ENCODE data around the gene PPIF. TPM values are rescaled to one million over a fixed set of nuclear protein-coding genes. Genes with fewer than 3 reads are reported as not detected.
"Not testable (repeated sequence)": the region's sequence is repeated elsewhere in the genome, so short reads cannot be mapped to it uniquely, and the experiment has no call there.

PPIF gene
- polyA plus RNA-seq, 1 donor: 66.9 TPM

GRCh38 chr10:79328737-79329504 lies 18.3 kb upstream of the PPIF start:
- no peak for DNase-seq

GRCh38 chr10:79329529-79329928 lies 17.7 kb upstream of the PPIF start:
- DNase-seq: no peak

GRCh38 chr10:79331226-79331625 lies 16.0 kb upstream of the PPIF start:
- no peak for DNase-seq

- DNase-seq: no peak
These were observed 15.6 kb upstream of the PPIF start for GRCh38 chr10:79331709-79332108.

- not testable (repeated sequence) for DNase-seq
These were observed 14.5 kb upstream of the PPIF start for GRCh38 chr10:79332610-79333315.

- no peak for DNase-seq
These were observed 13.8 kb upstream of the PPIF start for GRCh38 chr10:79333513-79333912.

GRCh38 chr10:79334573-79334972 lies 12.7 kb upstream of the PPIF start:
- no peak for DNase-seq

GRCh38 chr10:79335094-79335469 lies 12.2 kb upstream of the PPIF start:
- DNase-seq: no peak

- no peak for DNase-seq
These were observed 11.6 kb upstream of the PPIF start for GRCh38 chr10:79335470-79336235.

GRCh38 chr10:79336276-79336675 lies 11.0 kb upstream of the PPIF start:
- DNase-seq: no peak

- DNase-seq: no peak
These were observed 10.5 kb upstream of the PPIF start for GRCh38 chr10:79336739-79337138.

GRCh38 chr10:79337783-79338469 lies 9.3 kb upstream of the PPIF start:
- DNase-seq: not testable (repeated sequence)

- no peak for DNase-seq
These were observed 8.0 kb upstream of the PPIF start for GRCh38 chr10:79339266-79339665.

GRCh38 chr10:79340646-79341244 lies 6.5 kb upstream of the PPIF start:
- DNase-seq: no peak

- DNase-seq: no peak
These were observed 4.9 kb upstream of the PPIF start for GRCh38 chr10:79342295-79342761.

- DNase-seq: no peak
These were observed 4.3 kb upstream of the PPIF start for GRCh38 chr10:79342811-79343561.

- DNase-seq: no peak
These were observed 2.6 kb upstream of the PPIF start for GRCh38 chr10:79344502-79345195.

GRCh38 chr10:79345241-79346011 lies 1.8 kb upstream of the PPIF start:
- DNase-seq: no peak

- no peak for DNase-seq
These were observed 1.3 kb upstream of the PPIF start for GRCh38 chr10:79346012-79346340.
